GM21723 (cell line): Measurements from ENCODE around the gene BRIX1.
"Not testable (repeated sequence)": the region's sequence is repeated elsewhere in the genome, so short reads cannot be mapped to it uniquely, and the experiment has no call there.

Experiments
- ATAC-seq: cut with Tn5 transposase; IDR thresholded peaks from one replicate; pipeline ENCODE4 v1.9.1; 2021; ENCODE audit warnings: mild to moderate bottlenecking, moderate library complexity; ENCODE audit not compliant: unreplicated experiment

BRIX1 gene

DNA sequence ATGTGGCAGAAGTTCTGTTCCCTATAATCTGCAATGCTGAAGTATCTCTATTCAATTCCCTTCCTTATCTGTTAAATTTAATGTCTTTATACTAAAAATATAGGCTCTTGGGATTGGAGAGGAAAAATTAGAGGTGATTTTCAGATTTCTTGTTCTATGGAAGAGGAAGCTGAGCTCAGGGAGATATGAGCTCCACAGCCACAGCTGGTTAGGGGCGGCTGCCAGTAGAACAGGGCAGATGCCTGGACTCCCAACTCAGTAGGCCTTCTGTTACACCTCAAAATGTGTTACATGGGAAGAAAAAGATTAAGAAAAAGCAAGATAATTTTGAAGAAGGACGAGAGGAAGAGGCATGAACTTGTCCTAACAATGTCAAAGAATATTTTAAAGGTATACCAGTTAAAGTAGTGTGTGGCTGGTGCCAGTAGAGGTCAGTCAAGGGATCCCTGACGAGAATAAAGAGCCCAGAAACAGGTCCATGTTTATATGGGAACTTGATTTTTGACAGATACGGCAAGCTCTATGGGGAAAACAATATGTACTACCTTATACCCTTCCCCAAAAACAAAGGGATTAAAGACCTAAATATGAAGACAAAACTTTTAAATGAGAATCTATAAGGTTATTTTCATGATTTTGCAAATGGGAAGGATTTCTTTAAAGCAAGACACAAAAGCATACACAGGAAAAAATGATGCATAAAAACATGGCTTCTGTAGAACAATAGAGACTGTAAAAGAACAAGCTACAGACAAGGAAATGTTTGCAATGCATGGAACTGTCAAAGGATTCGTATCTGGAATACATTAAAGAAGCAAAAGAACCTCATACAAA is 42.6 kb downstream of the BRIX1 start:
- ATAC-seq: peak; percentile 40

- peak; percentile 88 for ATAC-seq
Observed at GRCh38 chr5:34959323-34959722, 43.8 kb downstream of the BRIX1 start.

DNA sequence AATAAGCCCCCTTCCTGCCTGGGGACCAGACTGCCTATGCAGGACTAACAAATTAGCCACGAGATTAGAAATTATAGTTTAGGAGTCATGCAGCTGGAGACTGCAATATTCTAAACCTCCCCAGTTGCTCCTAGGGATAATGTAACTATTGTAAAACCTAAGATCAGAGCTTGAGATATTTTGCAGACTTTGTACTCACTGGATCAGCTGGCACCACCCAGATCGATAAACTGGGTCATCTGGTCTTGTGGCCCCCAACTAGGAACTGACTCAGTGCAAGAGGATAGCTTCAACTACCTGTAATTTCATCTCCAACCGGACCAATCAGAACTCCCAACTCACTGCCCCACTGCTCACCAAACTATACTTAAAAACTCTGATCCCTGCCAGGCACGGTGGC is 52.0 kb downstream of the BRIX1 start:
- ATAC-seq: no peak

GRCh38 chr5:34968258-34968657 is 52.7 kb downstream of the BRIX1 start:
- ATAC-seq: no peak

DNA sequence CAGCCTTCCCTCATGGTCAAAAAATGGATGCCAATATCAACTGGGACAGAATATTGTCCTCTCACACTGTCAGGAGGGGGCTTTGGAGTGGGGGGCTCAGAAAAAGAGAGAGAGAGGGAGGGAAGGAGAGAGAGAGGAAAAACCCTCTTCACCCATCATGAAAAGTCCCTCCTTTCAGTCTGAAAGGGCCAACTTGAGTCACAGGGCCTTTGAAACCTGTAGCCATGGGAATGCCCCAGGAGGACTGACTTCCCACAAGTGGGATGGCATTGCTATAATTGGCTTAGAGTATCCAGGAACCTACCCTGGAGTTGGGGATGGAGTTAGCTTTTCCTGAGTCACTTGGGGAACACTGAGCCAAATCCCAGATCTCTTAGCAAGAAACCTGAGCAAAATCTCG is 55.0 kb downstream of the BRIX1 start:
- ATAC-seq: no peak

- not testable (repeated sequence) for ATAC-seq
Observed at GRCh38 chr5:34971655-34972054, 56.1 kb downstream of the BRIX1 start.
